Measurements from ENCODE around the gene RSPH9.
"Not testable (repeated sequence)": the region's sequence is repeated elsewhere in the genome, so short reads cannot be mapped to it uniquely, and the experiment has no call there.

Gene RSPH9

GRCh38 chr6:43628393-43629103, 16.3 kb upstream of the RSPH9 start:
- DNase-seq (ENCODE audit: insufficient read length, low spot score) (peak; percentile 71), FAIRE-seq (no peak)

- FAIRE-seq (peak; percentile 85), DNase-seq (ENCODE audit: insufficient read length, low spot score) (peak; percentile 96)
Observed at GRCh38 chr6:43629104-43629504, 15.7 kb upstream of the RSPH9 start, which contains the start of gene GTPBP2. TSS of gene GTPBP2 (minus strand) at chr6:43629264. CDS start at chr6:43629162, 102 bp downstream.

- peak; percentile 98 for DNase-seq (ENCODE audit: insufficient read length, low spot score)
- peak; percentile 86 for FAIRE-seq
Observed at GRCh38 chr6:43629505-43630300, 15.1 kb upstream of the RSPH9 start.

- DNase-seq (ENCODE audit: insufficient read length, low spot score) (no peak), FAIRE-seq (no peak)
Observed at GRCh38 chr6:43630980-43631619, 13.7 kb upstream of the RSPH9 start.

GRCh38 chr6:43633002-43633401, 11.8 kb upstream of the RSPH9 start:
- FAIRE-seq; DNase-seq (ENCODE audit: insufficient read length, low spot score): not testable (repeated sequence)

- no peak for DNase-seq (ENCODE audit: insufficient read length, low spot score)
- no peak for FAIRE-seq
Observed at GRCh38 chr6:43634702-43635303, 10.0 kb upstream of the RSPH9 start.

GRCh38 chr6:43635387-43636307, 9.2 kb upstream of the RSPH9 start, which contains the start of gene MAD2L1BP:
TSS of gene MAD2L1BP (plus strand) at chr6:43635840. CDS start at chr6:43635876, 36 bp downstream.
- DNase-seq (ENCODE audit: insufficient read length, low spot score): peak; percentile 79
- FAIRE-seq: no peak

- FAIRE-seq (no peak), DNase-seq (ENCODE audit: insufficient read length, low spot score) (no peak)
Observed at GRCh38 chr6:43636308-43636659, 8.6 kb upstream of the RSPH9 start.

GRCh38 chr6:43639984-43640800, 4.6 kb upstream of the RSPH9 start:
- DNase-seq (ENCODE audit: insufficient read length, low spot score) (no peak), FAIRE-seq (no peak)

- DNase-seq (ENCODE audit: insufficient read length, low spot score) (no peak), FAIRE-seq (no peak)
Observed at GRCh38 chr6:43645613-43645964, 753 bp downstream of the RSPH9 start.

GRCh38 chr6:43647613-43648012, 2.8 kb downstream of the RSPH9 start:
- DNase-seq (ENCODE audit: insufficient read length, low spot score) (no peak), FAIRE-seq (no peak)

GRCh38 chr6:43648248-43648647, 3.4 kb downstream of the RSPH9 start:
- DNase-seq (ENCODE audit: insufficient read length, low spot score): no peak
- no peak for FAIRE-seq

- FAIRE-seq; DNase-seq (ENCODE audit: insufficient read length, low spot score): not testable (repeated sequence)
Observed at GRCh38 chr6:43652822-43653221, 8.0 kb downstream of the RSPH9 start.

- no peak for DNase-seq (ENCODE audit: insufficient read length, low spot score)
Observed at GRCh38 chr6:43657221-43657802, 12.5 kb downstream of the RSPH9 start.

GRCh38 chr6:43658161-43658560, 13.3 kb downstream of the RSPH9 start:
- DNase-seq (ENCODE audit: insufficient read length, low spot score) (no peak), FAIRE-seq (no peak)

More at GRCh38 chr6:43657221-43657802, 12.5 kb downstream of the RSPH9 start:
- FAIRE-seq: no peak

- not testable (repeated sequence) for FAIRE-seq; DNase-seq (ENCODE audit: insufficient read length, low spot score)
Observed at GRCh38 chr6:43662948-43663347, 18.1 kb downstream of the RSPH9 start.

GRCh38 chr6:43665376-43665775, 20.5 kb downstream of the RSPH9 start:
- no peak for FAIRE-seq
- DNase-seq (ENCODE audit: insufficient read length, low spot score): no peak

- FAIRE-seq (no peak), DNase-seq (ENCODE audit: insufficient read length, low spot score) (no peak)
Observed at GRCh38 chr6:43666196-43666920, 21.5 kb downstream of the RSPH9 start.
